ENCODE results near the gene FAM117A.

GRCh38 chr17:49731435-49731831, 32.5 kb downstream of the FAM117A start:
- TF ChIP-seq, protein P1, sequence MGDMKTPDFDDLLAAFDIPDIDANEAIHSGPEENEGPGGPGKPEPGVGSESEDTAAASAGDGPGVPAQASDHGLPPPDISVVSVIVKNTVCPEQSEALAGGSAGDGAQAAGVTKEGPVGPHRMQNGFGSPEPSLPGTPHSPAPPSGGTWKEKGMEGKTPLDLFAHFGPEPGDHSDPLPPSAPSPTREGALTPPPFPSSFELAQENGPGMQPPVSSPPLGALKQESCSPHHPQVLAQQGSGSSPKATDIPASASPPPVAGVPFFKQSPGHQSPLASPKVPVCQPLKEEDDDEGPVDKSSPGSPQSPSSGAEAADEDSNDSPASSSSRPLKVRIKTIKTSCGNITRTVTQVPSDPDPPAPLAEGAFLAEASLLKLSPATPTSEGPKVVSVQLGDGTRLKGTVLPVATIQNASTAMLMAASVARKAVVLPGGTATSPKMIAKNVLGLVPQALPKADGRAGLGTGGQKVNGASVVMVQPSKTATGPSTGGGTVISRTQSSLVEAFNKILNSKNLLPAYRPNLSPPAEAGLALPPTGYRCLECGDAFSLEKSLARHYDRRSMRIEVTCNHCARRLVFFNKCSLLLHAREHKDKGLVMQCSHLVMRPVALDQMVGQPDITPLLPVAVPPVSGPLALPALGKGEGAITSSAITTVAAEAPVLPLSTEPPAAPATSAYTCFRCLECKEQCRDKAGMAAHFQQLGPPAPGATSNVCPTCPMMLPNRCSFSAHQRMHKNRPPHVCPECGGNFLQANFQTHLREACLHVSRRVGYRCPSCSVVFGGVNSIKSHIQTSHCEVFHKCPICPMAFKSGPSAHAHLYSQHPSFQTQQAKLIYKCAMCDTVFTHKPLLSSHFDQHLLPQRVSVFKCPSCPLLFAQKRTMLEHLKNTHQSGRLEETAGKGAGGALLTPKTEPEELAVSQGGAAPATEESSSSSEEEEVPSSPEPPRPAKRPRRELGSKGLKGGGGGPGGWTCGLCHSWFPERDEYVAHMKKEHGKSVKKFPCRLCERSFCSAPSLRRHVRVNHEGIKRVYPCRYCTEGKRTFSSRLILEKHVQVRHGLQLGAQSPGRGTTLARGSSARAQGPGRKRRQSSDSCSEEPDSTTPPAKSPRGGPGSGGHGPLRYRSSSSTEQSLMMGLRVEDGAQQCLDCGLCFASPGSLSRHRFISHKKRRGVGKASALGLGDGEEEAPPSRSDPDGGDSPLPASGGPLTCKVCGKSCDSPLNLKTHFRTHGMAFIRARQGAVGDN (IDR thresholded peaks at IDR 0.05): no peak
- no peak for TF ChIP-seq FOXM1 (IDR thresholded peaks at IDR 0.05; ENCODE audit: low read depth, low read length)

All from GM12878 (cell line).